Measurements from ENCODE around the gene RCBTB1. TPM values are rescaled to one million over a fixed set of nuclear protein-coding genes. Genes with fewer than 3 reads are reported as not detected.

RCBTB1 gene
- total RNA-seq, 1 donor from 2014 or later: 14.9 TPM

Other genes with a start within 250 kb of the RCBTB1 start
- 7.0 and 7.1 TPM in 2 replicates for gene CAB39L, start 141.5 kb downstream of the RCBTB1 start, total RNA-seq
- gene SETDB2, start 141.3 kb downstream of the RCBTB1 start, total RNA-seq: 13.0 and 14.6 TPM in 2 replicates
- 66.0 and 68.0 TPM in 2 replicates for gene PHF11, start 89.6 kb downstream of the RCBTB1 start, total RNA-seq
- gene ARL11, start 42.9 kb upstream of the RCBTB1 start, total RNA-seq: 0.80 and 0.93 TPM in 2 replicates
- gene EBPL, start 105.9 kb upstream of the RCBTB1 start, total RNA-seq: 42.6 and 44.6 TPM in 2 replicates
- 54.7 and 55.0 TPM in 2 replicates for gene KPNA3, start 207.1 kb upstream of the RCBTB1 start, total RNA-seq

Data from activated T-helper 1 cell treated with anti-CD3 and anti-CD28 coated beads, Interleukin-12 subunit alpha, Interleukin-12 subunit beta, Interleukin-2, Interleukin-4 antibody, amounts not matched to agents 30 ng/mL and 10 ng/mL and 1 ng/mL, durations not matched to agents 14 hours and 24 hours and 36 hours (primary cell).